Fibroblast of skin of left quadriceps (primary cell): ENCODE data around the gene LOC101059915.
A peak's percentile ranks its signal among the peaks of the same experiment; 100 is the strongest.

Experiments used
- DNase-seq, 2 experiments: peaks; one replicate each; pipeline ENCODE4 v3.0.0-alpha.2; 2013; ENCODE audit warnings: low read depth in 2 of 2

The LOC101059915 gene

GRCh38 chrX:71667328-71668247 is at the start of gene LOC101059915:
Gene LOC101059915, plus strand, starts transcription at chrX:71667546.
- DNase-seq, result no peak

GRCh38 chrX:71617742-71618141 is 49.6 kb upstream of the LOC101059915 start:
- DNase-seq, result no peak

DNA sequence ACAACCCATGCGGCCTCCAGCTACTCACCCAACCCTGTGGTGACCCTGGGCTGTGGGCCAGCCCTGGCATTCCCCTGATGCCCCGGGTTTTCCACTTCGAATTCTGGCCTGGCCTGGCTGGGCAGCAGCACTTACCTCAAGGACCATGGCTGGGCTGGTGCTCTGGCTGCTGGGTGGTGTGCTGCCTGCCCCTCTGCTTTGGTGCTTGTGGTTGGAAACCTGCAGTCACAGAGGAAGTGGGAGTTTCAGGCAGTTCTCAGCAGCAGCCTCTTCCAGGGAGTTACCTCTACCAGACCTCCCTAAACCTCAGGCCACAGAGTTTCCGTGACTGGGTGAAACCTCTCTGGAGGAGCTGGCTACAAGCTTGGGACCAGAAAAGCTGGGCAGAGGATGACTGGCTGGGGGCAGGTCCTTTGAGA is 49.0 kb upstream of the LOC101059915 start, which contains the start of gene CXCR3:
CXCR3 (minus strand) TSS at position 209 of the 419 bp plus-strand sequence; CDS start at position 147, 62 bp downstream.
- DNase-seq, result no peak

- DNase-seq, result no peak
Observed at GRCh38 chrX:71618787-71619186, 48.6 kb upstream of the LOC101059915 start.

- no peak for DNase-seq
Observed at GRCh38 chrX:71619193-71619592, 48.2 kb upstream of the LOC101059915 start.

DNA sequence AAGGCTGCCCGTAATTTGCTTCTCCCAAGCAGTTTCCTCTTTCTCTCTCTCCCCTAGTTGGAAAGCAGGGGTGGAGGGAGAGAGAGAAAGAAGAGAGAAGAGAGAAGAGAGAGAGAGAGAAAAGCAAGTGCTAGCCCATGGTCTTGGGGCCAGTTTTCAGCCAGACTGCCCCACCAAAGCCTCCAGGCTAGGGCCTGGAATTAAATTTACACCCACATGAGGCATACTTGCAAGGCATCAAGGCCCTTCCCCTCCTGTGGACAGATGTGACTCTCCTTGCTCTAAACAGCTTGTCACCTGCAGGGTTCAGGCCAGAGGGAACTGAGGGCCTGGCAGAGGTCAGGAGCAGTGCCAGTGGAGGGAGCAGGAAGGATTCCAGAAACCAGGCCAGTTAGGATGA is 47.4 kb upstream of the LOC101059915 start:
- no peak for DNase-seq

DNA sequence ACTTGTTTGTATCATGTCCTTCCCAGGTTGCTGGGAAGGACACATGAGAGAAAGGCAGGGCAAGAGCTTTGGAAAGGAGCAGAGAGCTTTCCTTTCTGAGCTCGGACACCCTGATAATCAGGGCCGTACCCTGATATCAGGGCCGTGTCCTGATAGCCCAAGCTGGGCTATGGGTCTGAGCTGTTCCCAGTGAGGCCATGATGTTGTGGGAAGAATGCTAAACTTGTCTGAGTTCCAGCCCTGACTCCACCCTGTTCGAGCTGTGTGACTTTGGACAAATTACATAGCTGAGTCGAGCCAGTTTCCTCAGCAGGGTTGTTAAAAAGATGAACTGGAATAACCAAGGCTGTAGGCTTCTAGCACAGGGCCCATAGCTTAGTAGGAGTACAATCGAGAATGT is 45.7 kb upstream of the LOC101059915 start:
- no peak for DNase-seq

DNA sequence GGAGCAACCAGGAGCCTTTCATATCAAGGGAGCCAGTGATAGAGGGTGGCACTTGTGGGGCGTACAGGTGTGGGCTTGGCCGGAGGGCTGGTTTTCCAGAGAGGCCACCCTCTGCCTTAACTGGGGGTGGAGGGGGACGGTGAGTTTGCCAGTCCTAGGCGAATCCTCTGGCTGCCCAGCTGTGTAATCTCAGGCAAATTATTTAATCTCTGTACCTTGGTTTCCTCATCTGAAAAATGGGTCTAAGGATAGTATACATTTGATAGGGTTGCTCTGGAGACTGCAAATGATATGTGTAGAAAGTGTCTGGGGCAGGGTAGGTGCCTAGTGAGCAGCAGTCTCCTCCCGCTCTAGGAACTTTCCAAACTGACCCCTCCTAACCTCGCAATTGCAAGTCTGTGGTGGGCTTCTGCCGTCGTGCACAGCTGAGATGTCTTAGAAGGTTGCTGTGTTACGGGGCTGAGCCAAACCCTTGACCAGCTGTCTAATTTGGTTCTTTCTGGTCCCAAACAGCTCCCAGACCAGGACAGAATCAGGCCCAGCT is 45.2 kb upstream of the LOC101059915 start:
- DNase-seq, result no peak

DNA sequence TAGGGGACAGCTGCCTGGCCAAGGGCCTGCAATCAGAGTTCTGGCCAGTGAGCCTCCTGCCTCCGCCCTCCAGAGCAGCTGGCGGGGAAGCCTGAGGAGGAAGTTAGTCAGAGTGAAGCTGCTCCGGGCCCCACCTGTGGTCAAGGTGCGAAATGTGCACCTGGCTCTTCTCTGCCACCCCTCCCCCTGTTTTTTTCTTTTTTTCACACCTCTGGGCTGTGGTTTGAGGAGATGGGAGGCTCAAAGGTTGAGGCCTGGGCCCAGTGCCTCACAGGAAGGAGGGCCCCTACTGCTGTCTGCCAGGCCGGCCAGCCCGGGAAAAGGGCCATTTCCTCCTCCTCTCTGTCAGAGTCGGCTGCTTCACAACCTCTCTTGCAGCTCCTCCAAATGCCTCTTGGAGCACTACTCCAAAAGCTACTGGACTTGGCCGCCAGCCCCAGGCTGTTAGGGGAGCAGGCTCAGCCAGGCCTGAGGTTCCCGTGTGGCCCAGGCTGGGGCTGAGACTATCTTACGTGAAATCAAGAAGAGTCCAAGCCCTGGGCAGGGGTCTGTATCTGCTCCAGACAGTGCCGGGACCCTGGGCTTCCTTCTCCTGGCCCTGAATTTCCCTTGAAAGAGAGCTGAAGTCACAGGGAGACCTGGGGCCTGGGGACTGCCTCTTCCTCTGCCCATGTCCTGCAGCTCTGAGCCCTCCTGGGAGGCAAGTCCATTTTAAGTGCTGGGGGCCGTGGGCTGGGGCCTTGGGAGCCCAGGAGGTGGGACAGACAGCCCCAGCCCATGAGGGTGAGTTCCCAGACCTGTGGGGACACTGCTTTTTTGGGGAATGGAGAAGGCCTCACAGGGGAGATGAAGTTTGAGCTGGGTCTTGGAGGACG is 44.5 kb upstream of the LOC101059915 start:
- peak; percentile 13 to 27 for DNase-seq

- no peak for DNase-seq
Observed at GRCh38 chrX:71623714-71624113, 43.6 kb upstream of the LOC101059915 start.

- DNase-seq, result no peak
Observed at GRCh38 chrX:71625471-71625870, 41.9 kb upstream of the LOC101059915 start.

DNA sequence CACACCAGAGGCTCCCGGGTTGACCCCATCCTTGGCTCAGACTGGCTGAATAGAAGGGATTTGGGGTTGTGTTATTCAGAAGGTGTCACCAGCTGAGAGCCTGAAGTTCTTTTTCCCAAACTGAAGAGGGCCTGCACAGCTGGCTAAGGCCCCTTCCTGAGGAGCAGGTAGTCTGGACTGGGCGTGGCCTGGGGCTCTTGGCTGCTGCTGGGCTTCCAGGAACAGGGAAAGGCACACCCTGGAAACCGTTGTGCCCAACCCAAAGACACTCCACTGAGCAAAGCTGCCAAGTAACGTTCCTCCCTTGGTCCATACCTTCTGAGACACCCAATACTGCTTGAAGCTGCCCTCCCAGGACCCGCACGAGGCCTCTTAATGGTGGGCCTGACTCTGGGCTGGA is 40.8 kb upstream of the LOC101059915 start:
- DNase-seq, result no peak

DNA sequence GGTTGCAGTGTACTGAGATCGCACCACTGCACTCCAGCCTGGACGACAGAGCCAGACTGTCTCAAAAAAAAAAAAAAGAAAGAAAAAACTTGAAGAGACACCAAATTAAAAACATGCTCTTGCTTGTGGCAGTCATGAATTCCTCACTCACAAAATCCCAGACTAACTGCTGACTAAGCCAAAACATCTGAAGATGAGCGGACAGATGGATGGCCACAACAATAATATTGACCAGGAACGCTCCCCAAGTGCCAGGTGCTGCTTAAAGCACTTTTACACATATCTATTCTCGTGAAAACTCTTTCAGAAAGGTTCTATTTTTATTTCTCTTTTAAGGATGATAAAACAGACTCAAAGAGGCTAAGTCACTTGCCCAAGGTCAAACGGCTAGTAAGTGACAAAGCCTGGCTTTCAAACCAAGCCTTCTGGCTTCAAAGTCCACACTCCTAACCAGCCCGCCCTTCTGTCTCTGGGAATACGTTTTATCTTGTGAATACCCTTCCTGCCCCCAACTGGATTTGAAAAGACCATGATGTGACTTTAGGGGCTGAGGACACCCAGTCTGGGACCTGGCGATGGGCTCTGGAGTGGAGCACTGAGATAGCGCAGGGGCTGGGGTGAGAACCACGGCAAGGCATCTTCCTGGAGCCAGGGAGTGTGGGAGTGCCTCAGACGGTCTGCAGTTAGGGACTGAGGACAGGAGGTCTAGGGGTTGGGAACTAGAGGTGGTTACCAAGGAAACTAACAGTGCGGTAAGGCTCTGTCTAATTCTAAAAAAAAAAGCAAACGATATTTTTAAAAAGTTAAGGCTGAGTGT is 39.5 kb upstream of the LOC101059915 start:
- DNase-seq, result peak in 1 of 2 experiments; percentile 4

- DNase-seq, result no peak
Observed at GRCh38 chrX:71629467-71629866, 37.9 kb upstream of the LOC101059915 start.

DNA sequence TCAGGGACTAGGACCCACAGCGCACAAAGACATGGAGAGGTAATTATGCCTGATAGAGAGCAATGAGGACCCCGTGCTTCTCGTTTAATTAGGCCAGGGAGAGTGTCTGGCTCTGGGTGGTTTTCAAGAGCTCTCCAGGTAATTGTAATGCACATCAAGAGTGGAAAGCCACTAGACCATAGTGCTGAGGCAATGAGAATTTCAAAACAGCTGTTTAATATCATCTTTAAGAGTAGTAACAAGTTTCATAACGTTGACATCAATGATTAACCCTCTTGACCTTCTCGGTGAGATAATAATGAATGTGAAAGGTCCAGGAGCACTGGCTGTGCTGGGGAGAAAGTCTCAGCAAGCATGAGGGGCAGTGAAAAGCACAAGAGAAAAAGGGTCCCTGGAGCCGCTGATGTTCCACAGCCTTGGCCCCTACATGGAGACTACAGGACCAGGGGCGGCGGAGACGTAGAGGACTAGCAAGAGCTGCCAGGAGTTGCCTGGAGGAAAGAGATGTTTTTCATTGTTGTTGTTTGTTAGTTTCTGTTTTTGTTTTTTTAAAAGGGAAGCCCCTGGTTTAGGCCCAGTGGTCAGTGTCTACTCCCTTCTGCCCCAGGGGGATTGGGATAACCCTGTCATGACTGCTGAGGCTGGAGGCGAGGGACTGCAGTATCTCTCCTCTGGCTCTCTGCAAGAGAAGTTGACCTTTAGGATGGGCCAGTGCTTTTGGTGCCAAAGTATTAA is 34.3 kb upstream of the LOC101059915 start:
- no peak for DNase-seq

- no peak for DNase-seq
Observed at GRCh38 chrX:71634366-71634765, 33.0 kb upstream of the LOC101059915 start.

- no peak for DNase-seq
Observed at GRCh38 chrX:71636438-71637252, 30.7 kb upstream of the LOC101059915 start.

DNA sequence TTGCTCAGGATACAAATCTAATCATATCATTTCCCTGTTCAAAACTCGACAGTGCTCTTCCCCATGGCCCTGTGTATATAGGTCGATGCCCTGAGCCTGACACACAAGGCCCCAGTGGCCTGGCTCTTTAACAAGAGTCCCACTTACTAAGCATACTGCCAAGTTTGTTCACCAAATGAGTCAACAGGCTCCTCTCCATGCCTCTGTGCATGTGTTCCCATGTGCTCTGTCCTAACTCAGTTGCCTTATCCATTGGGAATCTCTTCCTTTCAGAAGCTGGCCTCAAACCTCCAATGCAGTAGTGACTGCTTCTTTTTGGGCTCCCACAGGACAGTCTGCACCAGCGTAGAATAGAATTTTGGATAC is 30.1 kb upstream of the LOC101059915 start:
- DNase-seq, result no peak

- no peak for DNase-seq
Observed at GRCh38 chrX:71637848-71638247, 29.5 kb upstream of the LOC101059915 start.

DNA sequence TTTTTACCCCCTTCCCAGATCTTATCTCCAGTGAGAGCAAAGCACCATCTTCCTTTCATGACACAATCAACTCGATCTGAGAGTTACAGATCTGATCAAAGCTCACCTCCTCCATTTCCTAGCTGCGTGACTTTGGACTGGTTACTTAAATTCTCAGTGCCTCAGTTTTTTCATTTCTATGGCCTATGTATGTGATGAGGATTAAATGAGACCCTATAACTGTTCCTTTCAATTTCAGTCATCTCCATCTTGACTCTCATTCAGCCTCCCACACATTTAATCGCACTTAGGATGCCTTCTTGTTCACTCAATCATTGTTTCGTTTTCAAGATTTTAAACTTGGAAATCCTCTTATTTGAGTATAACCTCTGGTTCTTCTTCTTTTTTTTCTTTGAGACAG is 28.9 kb upstream of the LOC101059915 start:
- no peak for DNase-seq
